ENCODE measurements around the gene KSR2.

Gene KSR2

DNA sequence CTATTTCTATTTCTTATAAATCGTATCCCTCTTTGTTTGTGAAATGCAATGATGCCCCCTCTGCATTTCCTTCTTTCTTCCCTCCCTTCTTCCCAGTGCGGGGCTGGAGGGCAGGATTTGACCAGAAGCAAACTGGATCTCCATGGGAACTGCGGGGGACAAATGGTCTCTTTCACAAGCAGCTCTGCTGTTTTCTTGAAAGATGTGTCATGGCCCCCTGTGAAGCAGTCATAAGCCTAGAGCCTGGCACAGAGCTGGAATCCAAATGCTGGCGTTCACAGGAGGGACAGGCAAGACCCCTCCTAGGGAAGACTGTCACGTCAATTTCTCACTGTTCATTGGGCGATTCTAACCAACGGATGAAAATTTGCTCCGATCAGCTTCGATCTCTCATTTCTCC, 403.9 kb downstream of the KSR2 start:
- no peak for DNase-seq

DNA sequence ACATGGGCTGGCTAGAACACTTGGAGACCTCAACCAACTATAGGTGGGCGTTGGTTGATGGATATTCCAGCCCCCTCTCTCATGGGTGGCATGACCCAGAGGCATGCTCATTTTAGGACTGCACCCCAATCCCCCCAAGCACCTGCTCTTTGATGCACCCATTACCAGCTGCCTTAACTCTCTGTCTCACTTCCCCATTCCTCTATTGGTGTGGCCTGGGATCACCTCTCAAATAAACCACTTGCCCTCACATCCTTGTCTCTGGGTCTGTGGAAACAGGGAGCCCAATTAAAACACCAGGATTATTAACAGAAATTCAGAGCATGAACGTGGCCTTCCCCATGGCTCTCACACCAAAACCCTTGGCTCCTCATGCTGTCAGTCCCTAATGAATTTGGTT, 405.1 kb downstream of the KSR2 start:
- no peak for DNase-seq

DNA sequence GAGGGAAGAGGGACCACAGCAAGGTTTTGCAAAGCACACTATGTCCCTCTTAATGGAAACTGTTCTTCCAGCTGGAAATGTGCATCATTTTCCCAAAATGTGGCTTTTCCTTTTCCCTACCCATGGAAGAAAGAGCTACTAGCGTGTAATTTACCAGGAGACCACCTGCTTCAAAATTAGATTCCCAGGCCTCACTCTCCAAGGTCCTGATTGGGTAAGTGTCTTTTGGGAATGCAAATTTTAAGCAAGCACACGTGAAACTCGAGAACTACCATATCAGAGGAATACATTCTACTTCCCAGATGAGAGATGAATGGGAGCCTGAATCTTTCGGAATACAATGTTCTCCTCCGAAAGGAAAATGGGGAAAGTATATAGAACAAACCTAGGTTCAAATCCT, 405.8 kb downstream of the KSR2 start:
- DNase-seq: no peak

DNA sequence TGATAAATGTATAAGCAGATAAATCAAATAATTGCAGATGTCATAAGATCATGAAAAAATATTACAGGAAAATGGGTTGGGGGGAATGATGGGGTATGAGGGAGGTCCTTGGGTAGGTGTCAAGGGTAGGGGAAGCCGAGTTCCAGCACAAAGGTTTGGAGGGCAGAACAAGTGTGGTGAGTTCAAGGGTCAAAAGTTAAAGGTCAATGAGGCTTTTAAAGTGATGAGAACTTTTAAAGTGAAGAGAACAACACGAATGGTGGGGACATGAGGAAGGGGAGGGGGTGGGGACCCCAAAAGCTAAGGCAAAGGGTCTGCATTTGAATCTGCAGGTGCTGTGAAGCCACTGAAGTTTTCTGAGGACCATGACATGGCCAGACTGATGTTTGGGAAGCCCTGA, 406.8 kb downstream of the KSR2 start:
- no peak for DNase-seq

DNA sequence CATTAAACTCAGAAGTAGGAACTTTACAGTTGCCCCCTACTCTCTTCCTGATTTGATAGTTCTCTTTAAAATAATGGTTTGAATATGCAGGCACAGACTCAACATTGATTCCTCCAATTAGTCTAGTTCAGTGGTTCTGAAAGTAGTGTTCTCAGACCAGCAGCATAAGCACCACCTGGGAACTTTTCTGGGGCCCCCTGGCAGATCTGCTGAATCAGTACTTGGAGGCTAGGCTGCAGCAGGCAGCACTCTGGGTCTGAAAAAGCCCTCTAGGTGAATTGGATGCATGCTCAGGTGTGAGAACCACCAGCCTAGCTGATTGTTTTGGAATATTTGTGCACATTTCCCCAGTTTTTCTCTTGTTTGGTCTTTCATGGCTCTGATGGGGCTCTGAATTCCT, 408.8 kb downstream of the KSR2 start:
- no peak for DNase-seq

DNA sequence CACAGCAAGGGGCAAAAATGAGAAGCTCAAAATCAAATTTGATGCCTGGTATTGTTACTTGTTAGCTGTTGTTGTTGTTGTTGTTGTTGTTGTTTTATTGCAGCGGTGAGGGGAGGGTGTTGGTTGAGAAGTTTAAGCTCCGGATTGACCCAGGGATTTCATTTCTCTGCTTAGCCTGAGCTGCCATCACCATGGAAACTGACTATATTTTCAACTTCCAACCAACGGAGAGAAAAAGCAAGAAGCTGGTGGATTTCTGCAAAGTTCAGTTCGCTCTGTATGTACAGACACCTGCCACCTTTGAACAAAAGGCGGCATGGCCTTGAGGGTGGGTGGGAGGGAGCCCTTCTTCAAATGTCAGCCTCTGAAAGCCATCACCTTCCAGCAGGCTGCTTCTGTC, 412.9 kb downstream of the KSR2 start:
- no peak for DNase-seq

DNA sequence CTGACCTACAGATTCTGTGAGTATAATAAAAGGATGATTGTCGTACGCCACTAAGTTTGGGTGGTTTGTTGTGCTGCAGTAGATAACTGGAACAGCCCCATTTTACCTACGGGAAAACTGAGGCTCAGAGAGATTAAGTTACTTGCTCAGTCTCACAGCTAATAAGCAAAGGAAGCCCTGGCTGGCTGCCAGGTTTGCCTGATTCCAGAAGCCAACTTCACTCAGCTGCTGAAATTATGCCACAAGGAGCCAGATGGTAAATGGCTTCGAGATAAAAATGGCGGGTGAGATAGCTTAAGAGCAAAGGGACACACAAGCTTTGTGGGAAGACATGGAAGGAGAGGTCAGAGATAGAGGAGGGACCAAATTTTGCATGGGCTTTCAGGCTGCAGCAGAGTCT, 415.8 kb downstream of the KSR2 start:
- no peak for DNase-seq

DNA sequence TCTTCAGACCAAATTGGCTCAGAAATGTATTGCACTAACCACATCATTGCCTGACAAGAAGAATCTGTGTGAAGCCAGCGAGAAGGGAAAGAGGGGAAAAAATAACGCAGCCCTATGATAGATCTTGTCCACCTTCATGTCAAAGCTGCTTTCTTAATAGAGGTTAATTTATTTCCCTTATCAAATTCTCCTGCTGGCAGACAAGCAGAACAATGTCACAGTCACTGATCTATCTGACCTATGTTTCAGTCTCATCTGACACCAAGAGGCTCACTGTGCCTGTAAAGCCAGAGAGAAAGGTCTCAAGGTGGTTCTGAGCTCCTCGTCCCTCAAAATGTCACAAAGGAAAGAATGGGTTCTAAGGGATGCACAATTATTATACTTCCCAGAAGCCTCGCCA, 417.1 kb downstream of the KSR2 start:
- no peak for DNase-seq

DNA sequence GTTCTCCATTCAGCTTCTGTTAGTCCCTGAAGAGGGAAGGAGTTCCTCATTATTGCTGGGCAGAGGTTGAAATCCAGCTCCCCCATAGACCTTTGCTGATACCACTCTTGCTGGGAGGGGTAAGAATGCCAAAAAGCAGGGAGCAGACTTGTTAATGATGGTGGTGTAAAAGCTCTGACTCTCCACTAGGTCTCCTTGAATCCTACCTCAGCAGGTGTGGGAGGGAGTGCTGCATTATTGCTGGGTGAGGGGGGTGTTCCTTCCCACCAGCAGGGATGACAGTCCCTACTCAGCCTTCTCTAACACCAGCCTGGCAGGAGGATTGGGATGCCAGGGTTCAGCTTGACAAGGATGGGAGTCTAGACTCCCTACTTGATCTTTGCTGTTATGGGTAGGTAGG, 421.6 kb downstream of the KSR2 start:
- DNase-seq: no peak

DNA sequence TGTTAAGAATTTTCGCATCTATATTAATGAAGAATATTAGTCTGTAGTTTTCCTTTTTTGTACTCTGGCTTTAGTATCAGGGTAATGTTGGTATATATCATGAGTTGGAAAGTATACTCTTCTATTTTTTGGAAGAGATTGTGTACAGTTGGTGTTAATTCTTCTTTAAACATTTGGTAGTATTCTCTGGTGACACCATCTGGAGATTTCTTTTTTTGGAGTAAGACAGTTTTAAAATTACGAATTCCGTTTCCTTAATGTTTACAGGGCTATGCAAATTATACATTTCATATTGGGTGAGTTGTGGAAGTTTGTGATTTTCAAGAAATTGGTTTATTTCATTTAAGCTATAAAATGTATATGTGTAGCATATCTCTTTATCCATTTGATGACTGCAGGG, 423.6 kb downstream of the KSR2 start:
- no peak for DNase-seq

DNA sequence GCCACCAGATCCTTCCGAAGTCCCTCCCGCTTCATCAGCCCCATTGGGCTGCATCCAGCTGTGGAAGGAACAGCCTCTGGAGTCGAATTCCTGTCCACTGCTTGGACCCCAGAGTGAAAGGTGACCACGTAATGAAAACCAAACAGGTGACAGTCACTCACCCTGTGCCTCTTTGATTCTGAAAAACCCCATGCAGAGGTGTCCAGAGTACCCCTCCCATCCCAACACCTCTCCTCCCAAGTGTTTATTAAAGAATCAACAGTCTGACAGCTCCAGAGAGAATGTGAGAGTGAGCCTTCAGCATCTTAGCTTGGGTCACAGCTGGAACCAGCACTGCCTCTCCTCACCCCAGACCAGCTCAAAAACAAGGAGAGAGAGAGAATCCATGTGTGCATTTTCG, 428.8 kb downstream of the KSR2 start:
- no peak for DNase-seq

DNA sequence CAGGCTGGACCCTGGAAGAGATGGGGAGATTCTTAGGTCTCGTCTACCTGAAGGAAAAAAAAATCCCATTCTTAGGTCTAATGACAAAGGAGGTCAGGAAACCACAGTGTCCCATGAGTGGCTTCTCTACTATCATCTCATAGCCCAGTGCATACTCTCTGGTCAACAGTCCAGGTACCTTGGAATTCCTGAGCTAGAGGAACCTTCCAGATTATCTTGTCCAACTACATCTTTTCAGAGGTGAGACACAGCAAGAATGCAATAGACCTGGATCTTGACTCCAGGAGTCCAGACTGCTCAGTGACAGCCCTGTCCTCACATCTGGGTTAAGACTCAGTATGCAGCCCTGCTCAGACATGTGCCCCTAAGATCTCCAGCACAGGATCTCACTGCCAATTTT, 429.9 kb downstream of the KSR2 start:
- no peak for DNase-seq

DNA sequence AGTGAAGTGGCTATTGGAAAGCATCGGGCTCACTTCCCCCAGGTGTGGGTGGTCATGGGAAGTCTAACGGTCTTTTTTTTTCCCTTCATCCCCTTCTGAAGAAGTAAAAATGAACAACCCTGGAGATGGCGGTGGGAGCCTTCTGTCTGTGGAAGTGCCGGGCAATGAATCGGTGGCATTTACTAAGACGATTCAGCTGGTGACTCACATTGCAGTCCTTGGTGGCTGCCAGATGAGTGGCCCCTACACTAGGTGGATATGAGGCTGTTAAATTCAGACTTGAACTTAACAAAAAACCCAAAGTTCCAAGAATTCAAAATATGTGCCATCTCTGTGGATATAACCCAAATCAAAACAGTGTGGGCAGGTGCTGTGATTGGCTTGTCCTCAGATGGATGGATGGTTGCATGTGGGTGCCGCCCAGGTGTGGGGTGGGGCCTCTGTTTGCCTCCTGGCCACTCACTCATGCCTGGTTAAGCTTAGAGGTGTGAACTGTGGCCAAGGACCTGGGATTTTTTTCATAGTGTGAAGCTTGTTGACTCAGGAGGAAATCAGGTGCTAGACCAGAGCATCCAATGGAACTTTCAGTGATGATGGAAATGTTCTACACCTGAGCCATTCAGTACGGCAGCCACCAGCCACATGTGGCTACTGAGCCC, 430.6 kb downstream of the KSR2 start:
- no peak for DNase-seq

DNA sequence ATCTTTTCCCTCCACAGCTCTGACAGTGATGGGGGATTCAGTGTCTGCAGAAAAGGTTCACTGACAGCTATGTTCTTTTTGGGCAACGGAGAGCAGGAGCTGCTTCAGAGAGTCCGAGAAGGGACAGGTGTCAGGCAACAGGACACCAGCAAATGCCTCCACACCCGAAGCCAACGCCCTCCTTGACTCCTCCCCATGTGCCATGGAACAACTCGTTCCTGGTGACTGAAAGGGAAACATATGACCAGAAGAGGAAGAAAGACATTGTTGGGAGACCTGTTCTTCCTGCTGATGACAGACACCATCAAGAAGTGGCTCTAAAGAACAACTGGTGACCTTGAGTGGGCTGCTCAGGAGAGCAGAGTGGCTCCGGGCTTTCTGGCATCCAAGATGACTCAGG, 435.1 kb downstream of the KSR2 start:
- DNase-seq: no peak

DNA sequence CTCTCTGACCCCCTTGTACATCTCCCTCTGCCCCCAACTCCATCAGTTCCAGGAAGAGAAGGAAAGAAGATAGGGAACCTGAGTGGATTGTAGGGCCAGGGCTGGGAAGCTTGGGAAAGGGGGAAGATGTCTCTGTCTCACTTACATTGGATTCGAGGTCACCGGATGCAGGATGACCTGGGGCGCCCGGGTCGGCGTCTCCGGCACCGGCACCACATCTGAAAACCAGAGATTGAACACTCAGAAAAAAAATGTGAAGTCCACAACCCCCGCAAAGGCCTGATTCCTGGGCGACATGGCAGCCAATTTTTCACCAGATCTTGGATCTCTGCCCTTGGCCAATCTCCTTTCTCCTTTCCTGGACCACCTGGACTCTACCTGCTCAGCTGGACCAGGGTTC, 438.0 kb downstream of the KSR2 start:
- no peak for DNase-seq

DNA sequence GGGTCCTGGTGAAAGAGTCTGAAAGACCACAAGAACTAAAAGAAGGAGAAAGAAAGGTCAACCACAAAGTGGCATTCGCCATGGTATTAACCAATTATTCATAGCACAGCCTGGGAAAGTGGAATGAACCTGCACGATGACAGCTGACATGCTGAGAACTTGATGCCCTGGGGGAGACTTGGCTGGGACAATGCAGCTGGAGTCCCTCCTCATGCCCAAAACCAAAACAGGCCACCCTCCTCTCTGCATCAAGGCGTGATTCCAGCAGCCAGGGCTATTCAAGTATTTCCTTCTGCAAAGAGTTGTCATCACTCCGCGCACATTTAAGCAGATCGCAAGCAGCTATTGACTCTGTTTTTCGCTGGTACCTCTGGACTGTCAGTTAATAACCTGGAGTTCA, 440.3 kb downstream of the KSR2 start:
- no peak for DNase-seq

DNA sequence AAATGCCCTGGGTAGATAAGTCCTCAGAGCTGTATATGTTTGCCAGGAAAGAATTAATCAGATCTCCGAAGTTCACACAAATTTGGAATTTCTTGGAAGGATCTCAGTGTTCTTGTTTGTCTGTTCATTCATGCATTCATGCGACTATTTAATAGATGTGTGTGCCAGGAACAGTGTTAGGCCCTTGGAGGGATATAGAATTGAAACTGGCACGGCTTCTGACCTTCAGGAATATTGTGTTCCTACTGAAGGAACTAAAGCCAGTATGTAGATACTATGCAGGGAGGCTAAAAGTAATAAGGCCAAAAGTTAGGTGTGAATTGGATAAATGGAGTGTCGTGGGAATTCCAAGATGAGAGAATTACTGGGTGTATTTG, 441.3 kb downstream of the KSR2 start:
- no peak for DNase-seq

DNA sequence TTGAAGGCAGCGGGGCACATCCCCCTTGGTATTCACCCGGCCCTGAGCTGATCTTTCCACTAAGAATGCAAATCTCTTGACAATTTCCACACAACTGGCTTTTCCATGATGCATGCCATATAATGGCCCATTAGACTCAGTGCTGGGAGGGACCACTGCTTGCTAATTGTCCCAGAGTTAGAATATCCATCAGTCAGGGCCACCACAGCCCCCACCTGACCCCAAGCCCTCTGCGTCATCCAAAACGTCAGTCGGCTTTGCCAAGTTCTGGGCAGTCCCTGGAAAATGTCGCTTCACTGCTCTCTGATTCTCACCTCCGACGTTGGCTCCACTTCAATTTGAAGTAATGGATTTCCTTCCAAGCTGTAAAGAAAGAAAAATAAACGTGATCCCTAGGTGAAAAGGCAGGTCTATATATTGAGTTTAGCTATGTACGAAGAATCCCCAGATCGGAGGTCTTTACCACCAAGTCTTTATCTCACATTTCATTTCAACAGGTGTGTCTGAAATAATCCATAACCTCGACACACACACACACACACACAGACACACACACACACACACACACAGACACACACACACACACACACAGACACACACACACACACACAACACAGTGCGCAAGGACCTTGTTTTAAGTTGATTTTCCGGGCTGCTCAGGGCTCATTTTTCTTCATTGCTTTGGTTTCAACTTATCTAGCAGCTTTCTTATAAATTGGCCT, 441.9 kb downstream of the KSR2 start:
- DNase-seq: no peak

DNA sequence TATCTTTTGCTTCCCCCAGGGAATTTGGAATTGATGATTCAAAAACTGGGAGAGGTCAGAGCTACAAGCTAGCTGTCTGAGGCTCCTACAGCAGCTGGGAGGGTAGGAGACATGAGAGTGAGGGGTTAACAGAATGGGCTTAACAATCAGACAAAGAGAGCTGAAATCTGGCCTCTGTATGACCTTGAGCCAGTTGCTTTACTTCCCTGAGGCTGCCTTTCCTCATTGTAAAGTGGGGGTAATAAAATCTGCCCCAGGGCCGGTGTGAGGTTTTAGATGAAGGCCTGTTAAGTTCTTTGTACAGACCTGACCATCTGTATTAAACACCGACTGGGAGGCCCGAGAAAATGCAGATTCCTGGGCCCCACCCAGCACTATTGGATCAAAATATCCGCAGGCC, 443.0 kb downstream of the KSR2 start:
- DNase-seq: no peak

DNA sequence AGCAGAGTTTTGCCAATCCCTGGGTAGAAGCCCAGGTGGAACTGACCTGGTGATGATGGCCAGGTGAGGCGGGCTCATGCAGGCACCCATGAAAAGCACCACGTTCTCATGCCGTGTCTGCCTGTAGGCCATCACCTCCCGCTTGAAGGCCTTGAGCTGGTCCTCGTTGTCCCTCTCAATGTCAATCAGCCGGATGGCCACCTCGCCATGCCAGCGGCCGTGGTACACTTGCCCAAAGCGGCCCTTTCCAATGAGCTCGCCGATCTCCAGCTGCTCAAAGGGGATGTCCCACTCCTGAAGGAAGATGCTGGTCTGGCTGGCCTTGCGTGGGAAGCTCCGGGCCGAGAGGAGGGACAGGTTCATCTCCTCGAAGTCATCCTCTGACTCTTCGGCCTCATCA, 444.0 kb downstream of the KSR2 start:
- DNase-seq: no peak

DNA sequence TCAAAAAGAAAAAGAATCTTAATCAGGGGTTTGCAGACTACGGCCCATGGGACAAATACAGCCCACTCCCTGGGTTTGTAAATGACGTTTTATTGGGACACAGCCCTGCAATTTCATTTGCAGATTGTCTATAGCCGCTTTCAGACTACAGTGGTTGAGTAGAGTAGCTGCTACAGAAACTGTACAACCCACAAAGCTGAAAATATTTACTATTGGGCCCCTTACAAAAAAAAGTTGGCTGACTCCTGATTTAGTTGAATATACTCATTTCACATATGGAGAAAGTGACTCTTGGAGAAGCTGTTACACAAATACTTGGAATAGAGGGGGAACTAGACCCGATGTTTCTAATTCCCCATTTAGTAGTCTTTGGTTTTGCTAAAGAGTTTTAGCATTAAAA, 444.8 kb downstream of the KSR2 start:
- no peak for DNase-seq

DNA sequence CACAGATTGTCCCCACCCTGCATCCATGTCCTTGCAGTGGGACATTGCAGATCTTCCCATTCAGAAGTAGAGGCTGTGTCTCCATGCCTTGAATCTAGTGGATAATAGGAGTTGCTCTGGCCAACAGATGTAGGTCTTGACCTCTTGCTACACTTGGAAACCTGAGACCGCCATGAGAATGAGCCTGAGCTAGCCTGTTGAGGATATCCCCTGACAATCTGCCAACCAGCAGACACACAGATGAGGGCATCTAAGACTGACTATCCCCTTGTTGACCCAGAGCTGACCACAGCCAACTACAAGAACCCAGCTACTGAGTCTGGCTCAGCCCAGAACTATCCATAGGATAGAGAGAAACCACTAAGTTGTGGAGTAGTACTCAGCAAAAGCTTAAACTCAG, 446.2 kb downstream of the KSR2 start:
- DNase-seq: no peak

DNA sequence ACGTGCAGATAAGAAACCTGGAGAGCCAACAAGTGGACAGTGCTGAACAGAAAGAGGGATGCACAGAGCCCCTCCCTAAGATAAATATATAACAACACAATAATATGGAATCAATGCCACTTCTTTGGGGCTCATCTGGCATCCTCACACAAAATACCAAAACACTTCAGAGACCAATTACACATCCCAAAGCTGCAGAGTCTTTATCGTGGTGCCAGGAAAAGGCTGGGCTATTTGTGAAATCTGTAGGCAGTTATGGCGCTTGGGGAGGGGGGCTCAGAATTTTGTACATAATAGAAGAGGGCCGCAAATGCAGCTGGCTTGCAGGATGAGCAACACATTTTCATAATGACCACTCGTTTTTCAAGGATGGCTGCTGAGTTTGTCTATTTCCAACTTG, 446.9 kb downstream of the KSR2 start:
- DNase-seq: no peak

DNA sequence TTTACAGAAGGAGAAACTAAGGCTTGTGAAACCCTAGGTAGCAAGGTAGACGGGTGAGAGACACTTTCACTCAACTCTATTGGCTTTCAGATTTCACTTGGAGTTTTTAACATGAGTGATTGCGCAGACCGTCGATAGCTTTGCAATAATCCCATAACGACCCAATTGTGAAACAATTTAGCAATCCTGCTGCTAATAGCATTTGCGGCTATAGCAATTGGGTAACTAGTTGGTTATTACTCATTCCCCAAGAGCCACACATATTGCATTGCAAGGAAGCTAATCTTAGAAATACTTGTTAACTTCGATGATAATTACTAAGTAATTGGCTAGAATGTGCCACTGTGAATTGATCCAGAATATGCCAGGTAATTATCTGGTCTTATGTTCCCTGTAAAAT, 447.4 kb downstream of the KSR2 start:
- DNase-seq: no peak

DNA sequence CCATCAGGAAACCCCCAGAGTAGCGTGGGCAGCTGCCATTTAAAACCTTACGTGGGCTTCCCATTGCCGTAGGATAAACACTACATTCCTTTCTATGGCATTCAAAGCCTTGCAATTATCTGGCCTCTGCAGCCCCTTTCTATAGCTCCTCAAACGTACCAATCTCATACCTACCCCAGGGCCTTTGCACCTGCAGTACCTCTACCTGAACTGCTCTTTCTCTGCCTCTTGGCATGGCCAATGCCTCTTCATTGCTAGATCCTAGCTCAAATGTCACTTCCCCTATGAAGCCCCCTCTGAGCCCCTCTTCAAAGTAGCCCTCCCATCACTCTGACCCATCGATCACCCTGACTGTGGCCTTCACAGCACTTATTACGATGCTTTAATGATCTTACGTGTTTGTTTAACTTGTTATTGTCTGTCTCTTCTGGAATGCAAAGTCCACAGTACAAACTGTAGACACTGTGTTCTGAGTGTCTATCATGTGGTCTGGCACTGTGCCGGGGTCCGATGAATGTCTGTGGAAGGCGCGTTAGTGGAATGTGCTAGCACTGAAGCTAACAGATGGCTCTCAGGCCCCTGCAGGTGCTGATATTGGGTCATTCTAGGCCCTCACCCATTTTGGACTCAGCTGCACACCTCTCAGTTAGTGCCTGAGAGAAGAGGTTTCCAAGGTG, 450.1 kb downstream of the KSR2 start:
- no peak for DNase-seq
